ENCODE data around the gene PAOX.

- no peak for TF ChIP-seq CTCF (IDR thresholded peaks at IDR 0.05)
- no peak for TF ChIP-seq EZH2 (IDR thresholded peaks at IDR 0.05; ENCODE audit: borderline replicate concordance, insufficient read depth, low read depth, low read length, poor library complexity, severe bottlenecking)
These were observed 17.2 kb upstream of the PAOX start for GRCh38 chr10:133361773-133362441.
